Measurements from ENCODE around the gene CYBA. TPM values are rescaled to one million over a fixed set of nuclear protein-coding genes. Genes with fewer than 3 reads are reported as not detected.
"Not testable (repeated sequence)": the region's sequence is repeated elsewhere in the genome, so short reads cannot be mapped to it uniquely, and the experiment has no call there.

Gene CYBA
- total and polyA plus RNA-seq, 5 donors: 53.9 to 101 (median 73.2) TPM

GRCh38 chr16:88673716-88674379 lies 23.0 kb upstream of the CYBA start:
- no peaks in the 10 kb centered on the region for H3K4me1 ChIP-seq (ENCODE audit: control insufficient read depth, insufficient read depth, low read length)
- 71% methylated on average over 19 of the region's 19 CpGs for WGBS
- H3K9me3 ChIP-seq (ENCODE audit: control insufficient read depth, low read length): no peaks in the 10 kb centered on the region
- intact Hi-C loops (cut with DNase I): no loop called here
- H3K27me3 ChIP-seq (ENCODE audit: control insufficient read depth, insufficient read depth): no peaks in the 10 kb centered on the region
- peak; percentile 26 to 77 (median 72) for DNase-seq
- peak; percentile 70 to 79 for ATAC-seq
- H3K4me3 ChIP-seq (ENCODE audit: low read length): no peak overlapping the region
- peak overlapping the region; percentile 70 for H3K27ac ChIP-seq (ENCODE audit: low read length)

- H3K27me3 ChIP-seq (ENCODE audit: control insufficient read depth, insufficient read depth): no peaks in the 10 kb centered on the region
- 56% methylated on average over 11 of the region's 11 CpGs for WGBS
- H3K4me1 ChIP-seq (ENCODE audit: control insufficient read depth, insufficient read depth, low read length): no peaks in the 10 kb centered on the region
- H3K4me3 ChIP-seq (ENCODE audit: low read length): no peak overlapping the region
- intact Hi-C loops (cut with DNase I): no loop called here
- H3K27ac ChIP-seq (ENCODE audit: low read length): peak overlapping the region; percentile 54
- no peaks in the 10 kb centered on the region for H3K9me3 ChIP-seq (ENCODE audit: control insufficient read depth, low read length)
- ATAC-seq (peak in 1 of 2 donors; percentile 17), DNase-seq (peak in 2 of 3 donors; percentile 9 to 64)
These were observed 21.9 kb upstream of the CYBA start for GRCh38 chr16:88672776-88673175.

GRCh38 chr16:88671806-88672205 lies 21.0 kb upstream of the CYBA start:
- ATAC-seq (peak; percentile 5), DNase-seq (peak in 1 of 3 donors; percentile 34)
- Histone ChIP-seq H3K27ac (ENCODE audit: low read length) (no peak overlapping the region), H3K9me3 (ENCODE audit: control insufficient read depth, low read length) (no peaks in the 10 kb centered on the region), H3K4me3 (ENCODE audit: low read length) (no peak overlapping the region), H3K4me1 (ENCODE audit: control insufficient read depth, insufficient read depth, low read length) (no peaks in the 10 kb centered on the region), H3K27me3 (ENCODE audit: control insufficient read depth, insufficient read depth) (no peaks in the 10 kb centered on the region)
- intact Hi-C loops (cut with DNase I): no loop called here
- 88% methylated on average over 23 of the region's 23 CpGs for WGBS

- ATAC-seq (no peak), DNase-seq (peak in 1 of 3 donors; percentile 29)
- Histone ChIP-seq H3K27ac (ENCODE audit: low read length) (no peak overlapping the region), H3K27me3 (ENCODE audit: control insufficient read depth, insufficient read depth) (no peaks in the 10 kb centered on the region), H3K4me1 (ENCODE audit: control insufficient read depth, insufficient read depth, low read length) (no peaks in the 10 kb centered on the region), H3K9me3 (ENCODE audit: control insufficient read depth, low read length) (no peaks in the 10 kb centered on the region), H3K4me3 (ENCODE audit: low read length) (no peak overlapping the region)
- 67% methylated on average over 10 of the region's 10 CpGs for WGBS
- intact Hi-C loops (cut with DNase I): no loop called here
These were observed 19.1 kb upstream of the CYBA start for GRCh38 chr16:88669980-88670379.

- 91% methylated on average over 8 of the region's 8 CpGs for WGBS
- H3K9me3 ChIP-seq (ENCODE audit: control insufficient read depth, low read length); H3K4me1 ChIP-seq (ENCODE audit: control insufficient read depth, insufficient read depth, low read length); intact Hi-C loops (cut with DNase I); H3K4me3 ChIP-seq (ENCODE audit: low read length); ATAC-seq; DNase-seq; H3K27me3 ChIP-seq (ENCODE audit: control insufficient read depth, insufficient read depth); H3K27ac ChIP-seq (ENCODE audit: low read length): not testable (repeated sequence)
These were observed 18.6 kb upstream of the CYBA start for GRCh38 chr16:88669493-88669892.

- WGBS: 57% methylated on average over 5 of the region's 5 CpGs
- intact Hi-C loops (cut with DNase I): no loop called here
- Histone ChIP-seq H3K4me3 (ENCODE audit: low read length) (no peak overlapping the region), H3K27ac (ENCODE audit: low read length) (no peak overlapping the region), H3K27me3 (ENCODE audit: control insufficient read depth, insufficient read depth) (no peaks in the 10 kb centered on the region), H3K9me3 (ENCODE audit: control insufficient read depth, low read length) (no peaks in the 10 kb centered on the region), H3K4me1 (ENCODE audit: control insufficient read depth, insufficient read depth, low read length) (peaks cover 3% of the 10 kb centered on the region)
- ATAC-seq: no peak
- DNase-seq: peak in 1 of 3 donors; percentile 32
These were observed 16.6 kb upstream of the CYBA start for GRCh38 chr16:88667461-88667860.

- Histone ChIP-seq H3K27me3 (ENCODE audit: control insufficient read depth, insufficient read depth) (no peaks in the 10 kb centered on the region), H3K9me3 (ENCODE audit: control insufficient read depth, low read length) (no peaks in the 10 kb centered on the region), H3K4me1 (ENCODE audit: control insufficient read depth, insufficient read depth, low read length) (peaks cover 3% of the 10 kb centered on the region), H3K4me3 (ENCODE audit: low read length) (no peak overlapping the region), H3K27ac (ENCODE audit: low read length) (no peak overlapping the region)
- DNase-seq (no peak), ATAC-seq (no peak)
- intact Hi-C loops (cut with DNase I): no loop called here
- WGBS: 85% methylated on average over 3 of the region's 3 CpGs
These were observed 14.7 kb upstream of the CYBA start for GRCh38 chr16:88665570-88665969.

- H3K9me3 ChIP-seq (ENCODE audit: control insufficient read depth, low read length): no peaks in the 10 kb centered on the region
- WGBS: 43% methylated on average over 4 of the region's 4 CpGs
- H3K27me3 ChIP-seq (ENCODE audit: control insufficient read depth, insufficient read depth): no peaks in the 10 kb centered on the region
- intact Hi-C loops (cut with DNase I): no loop called here
- H3K4me1 ChIP-seq (ENCODE audit: control insufficient read depth, insufficient read depth, low read length): peaks cover 3% of the 10 kb centered on the region
- H3K4me3 ChIP-seq (ENCODE audit: low read length): no peak overlapping the region
- no peak overlapping the region for H3K27ac ChIP-seq (ENCODE audit: low read length)
- no peak for ATAC-seq
- no peak for DNase-seq
These were observed 14.3 kb upstream of the CYBA start for GRCh38 chr16:88665148-88665547.

GRCh38 chr16:88662843-88663606 lies 12.2 kb upstream of the CYBA start, which contains the start of gene MVD:
MVD (minus strand) TSS chr16:88663091; CDS start chr16:88663080, 11 bp downstream.
- no peaks in the 10 kb centered on the region for H3K9me3 ChIP-seq (ENCODE audit: control insufficient read depth, low read length)
- H3K27me3 ChIP-seq (ENCODE audit: control insufficient read depth, insufficient read depth): no peaks in the 10 kb centered on the region
- intact Hi-C loops (cut with DNase I): no loop called here
- DNase-seq (peak; percentile 98 to 99 (median 99)), ATAC-seq (peak; percentile 99)
- WGBS: under 1% methylated on average over 88 of the region's 88 CpGs
- peak within 1 kb of the TSS; percentile 61 for H3K4me3 ChIP-seq (ENCODE audit: low read length)
- H3K27ac ChIP-seq (ENCODE audit: low read length): peak within 1 kb of the TSS; percentile 46
- peaks cover 3% of the 10 kb centered on the region for H3K4me1 ChIP-seq (ENCODE audit: control insufficient read depth, insufficient read depth, low read length)

GRCh38 chr16:88662222-88662842 lies 11.5 kb upstream of the CYBA start:
- peak in 2 of 3 donors; percentile 45 to 66 for DNase-seq
- peak overlapping the region; percentile 57 for H3K4me3 ChIP-seq (ENCODE audit: low read length)
- H3K9me3 ChIP-seq (ENCODE audit: control insufficient read depth, low read length): no peaks in the 10 kb centered on the region
- intact Hi-C loops (cut with DNase I): no loop called here
- H3K27me3 ChIP-seq (ENCODE audit: control insufficient read depth, insufficient read depth): no peaks in the 10 kb centered on the region
- 1% methylated on average over 49 of the region's 49 CpGs for WGBS
- peak overlapping the region; percentile 46 for H3K27ac ChIP-seq (ENCODE audit: low read length)
- no peak for ATAC-seq
- peaks cover 3% of the 10 kb centered on the region for H3K4me1 ChIP-seq (ENCODE audit: control insufficient read depth, insufficient read depth, low read length)

- no peak for ATAC-seq
- no peaks in the 10 kb centered on the region for H3K9me3 ChIP-seq (ENCODE audit: control insufficient read depth, low read length)
- intact Hi-C loops (cut with DNase I): no loop called here
- H3K27me3 ChIP-seq (ENCODE audit: control insufficient read depth, insufficient read depth): no peaks in the 10 kb centered on the region
- WGBS: 84% methylated on average over 10 of the region's 10 CpGs
- DNase-seq: no peak
- H3K4me3 ChIP-seq (ENCODE audit: low read length): no peak overlapping the region
- H3K27ac ChIP-seq (ENCODE audit: low read length): no peak overlapping the region
- peaks cover 3% of the 10 kb centered on the region for H3K4me1 ChIP-seq (ENCODE audit: control insufficient read depth, insufficient read depth, low read length)
These were observed 10.6 kb upstream of the CYBA start for GRCh38 chr16:88661468-88661867.
